Stimulated activated naive CD8-positive, alpha-beta T cell treated with anti-CD3 and anti-CD28 coated beads, Interleukin-15, Interleukin-2, amounts not matched to agents 100 U/mL and 50 U/mL, for 24 hours (primary cell): ENCODE results near the gene BDKRB1.
"Not testable (repeated sequence)": the region's sequence is repeated elsewhere in the genome, so short reads cannot be mapped to it uniquely, and the experiment has no call there.

Source experiments
- ATAC-seq: fragments of 150-1000 bp; cut with Tn5 transposase; one replicate; pipeline ENCODE4 v1.10.0; 2021
- DNase-seq: peaks from one replicate; pipeline ENCODE4 v3.0.0; 2021

Gene BDKRB1

DNA sequence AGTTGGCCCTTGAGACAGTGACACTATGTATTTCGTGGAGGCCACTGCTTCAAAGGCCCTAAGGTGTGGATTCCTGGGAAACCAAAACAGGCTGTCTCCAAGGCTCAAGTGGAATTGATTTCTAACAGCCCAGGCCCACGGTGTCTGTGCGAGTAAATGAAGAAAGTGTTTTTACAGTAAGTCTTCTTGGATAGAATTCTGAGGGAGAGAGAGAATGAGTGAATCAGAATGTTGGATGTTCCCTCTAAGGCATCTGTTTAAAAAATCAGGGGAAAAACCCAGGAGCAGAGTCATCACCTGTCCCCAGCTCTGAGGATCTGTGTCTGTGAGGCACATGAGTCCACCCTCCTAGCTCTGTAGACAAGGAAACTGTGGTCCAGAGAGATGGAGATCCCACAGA, 22.3 kb upstream of the BDKRB1 start:
- ATAC-seq: no peak
- no peak for DNase-seq

DNA sequence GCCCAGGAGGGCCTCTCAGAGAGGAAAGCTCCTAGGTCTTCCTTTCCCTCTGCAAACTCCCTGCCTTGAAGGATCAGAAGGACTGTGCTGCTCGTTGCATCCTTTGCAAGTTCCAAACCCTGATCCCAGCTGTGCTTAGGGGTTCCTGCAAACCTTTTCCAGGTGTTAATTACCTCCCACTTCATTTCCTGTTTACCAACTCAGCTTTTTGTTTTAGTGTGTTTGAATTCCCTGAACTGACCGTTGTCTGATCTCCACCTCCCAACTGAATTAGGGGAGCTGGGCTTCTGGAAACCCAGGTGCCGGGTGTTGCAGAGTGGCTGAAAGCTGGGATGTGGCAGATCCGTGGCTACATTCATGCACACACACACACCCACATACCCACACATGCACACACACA, 20.6 kb upstream of the BDKRB1 start:
- ATAC-seq: no peak

DNA sequence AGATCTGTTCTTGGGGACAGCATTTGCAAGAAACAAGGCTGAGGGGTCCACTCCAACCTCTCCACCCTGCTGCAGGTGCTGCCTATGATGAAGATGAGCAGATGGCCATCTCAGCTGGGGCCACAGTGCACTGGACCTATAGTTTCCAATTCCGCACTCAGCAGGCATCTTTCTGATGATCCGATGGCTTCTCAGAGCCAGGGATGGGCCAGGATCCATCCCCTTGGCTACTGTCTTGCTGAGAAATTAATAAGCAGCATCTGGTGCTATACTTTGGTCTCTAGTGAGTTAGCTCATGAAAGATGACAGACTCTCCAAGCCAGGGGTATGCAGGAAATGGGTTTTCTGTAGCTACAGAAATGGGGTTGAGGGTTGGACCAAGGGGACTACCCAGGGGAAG, 18.4 kb upstream of the BDKRB1 start:
- no peak for ATAC-seq
- DNase-seq: no peak

More for the DNA sequence above, 20.6 kb upstream of the BDKRB1 start:
- DNase-seq: no peak

- DNase-seq (no peak), ATAC-seq (no peak)
Measured at GRCh38 chr14:96238676-96239265, 17.2 kb upstream of the BDKRB1 start.

DNA sequence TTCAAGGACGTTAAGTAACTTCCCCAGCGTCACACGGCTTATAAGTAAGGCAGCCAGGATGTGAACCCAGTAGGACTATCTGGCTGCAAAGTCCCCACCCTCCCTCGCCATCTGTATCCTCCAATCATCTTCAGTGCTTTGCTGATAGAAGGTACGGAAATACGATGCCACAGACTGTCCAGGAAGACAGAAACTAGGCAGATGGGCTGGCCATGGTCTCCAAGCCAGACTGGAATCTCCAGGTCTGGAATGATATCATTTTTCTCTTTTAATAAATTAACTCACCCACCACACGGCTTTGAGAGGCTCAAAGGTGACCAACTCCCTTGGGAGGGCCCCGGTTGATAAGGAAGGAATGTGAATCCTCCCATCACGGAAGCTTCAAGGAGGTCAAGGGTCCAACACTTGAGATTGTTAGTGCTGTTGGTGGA, 16.3 kb upstream of the BDKRB1 start:
- DNase-seq (no peak), ATAC-seq (no peak)

DNA sequence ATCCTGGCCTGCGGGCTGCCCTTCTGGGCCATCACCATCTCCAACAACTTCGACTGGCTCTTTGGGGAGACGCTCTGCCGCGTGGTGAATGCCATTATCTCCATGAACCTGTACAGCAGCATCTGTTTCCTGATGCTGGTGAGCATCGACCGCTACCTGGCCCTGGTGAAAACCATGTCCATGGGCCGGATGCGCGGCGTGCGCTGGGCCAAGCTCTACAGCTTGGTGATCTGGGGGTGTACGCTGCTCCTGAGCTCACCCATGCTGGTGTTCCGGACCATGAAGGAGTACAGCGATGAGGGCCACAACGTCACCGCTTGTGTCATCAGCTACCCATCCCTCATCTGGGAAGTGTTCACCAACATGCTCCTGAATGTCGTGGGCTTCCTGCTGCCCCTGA, 15.4 kb upstream of the BDKRB1 start:
- DNase-seq (no peak), ATAC-seq (no peak)

DNA sequence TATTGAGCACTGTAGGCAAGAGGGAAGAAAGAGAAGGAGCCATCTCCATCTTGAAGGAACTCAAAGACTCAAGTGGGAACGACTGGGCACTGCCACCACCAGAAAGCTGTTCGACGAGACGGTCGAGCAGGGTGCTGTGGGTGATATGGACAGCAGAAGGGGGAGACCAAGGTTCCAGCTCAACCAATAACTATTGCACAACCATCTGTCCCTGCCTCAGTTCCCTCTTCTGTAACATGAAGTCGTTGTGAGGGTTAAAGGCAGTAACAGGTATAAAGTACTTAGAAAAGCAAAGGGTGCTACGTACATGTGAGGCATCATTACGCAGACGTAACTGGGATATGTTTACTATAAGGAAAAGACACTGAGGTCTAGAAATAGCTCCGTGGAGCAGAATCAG, 13.9 kb upstream of the BDKRB1 start:
- DNase-seq: no peak
- no peak for ATAC-seq

DNA sequence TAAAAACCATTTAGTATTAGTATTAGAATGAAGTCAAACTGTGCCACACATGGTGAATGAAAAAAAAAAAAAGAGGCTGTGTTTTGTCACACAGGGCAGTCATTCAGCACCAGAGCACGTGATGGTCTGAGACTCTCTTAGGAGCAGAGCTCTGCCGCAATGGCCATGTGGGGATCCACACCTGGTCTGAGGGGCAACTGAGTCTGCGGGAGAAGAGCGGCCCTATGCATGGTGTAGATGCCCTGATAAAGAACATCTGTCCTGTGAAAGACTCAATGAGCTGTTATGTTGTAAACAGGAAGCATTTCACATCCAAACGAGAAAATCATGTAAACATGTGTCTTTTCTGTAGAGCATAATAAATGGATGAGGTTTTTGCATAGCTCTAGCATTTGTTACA, 12.2 kb upstream of the BDKRB1 start:
- no peak for DNase-seq
- no peak for ATAC-seq

DNA sequence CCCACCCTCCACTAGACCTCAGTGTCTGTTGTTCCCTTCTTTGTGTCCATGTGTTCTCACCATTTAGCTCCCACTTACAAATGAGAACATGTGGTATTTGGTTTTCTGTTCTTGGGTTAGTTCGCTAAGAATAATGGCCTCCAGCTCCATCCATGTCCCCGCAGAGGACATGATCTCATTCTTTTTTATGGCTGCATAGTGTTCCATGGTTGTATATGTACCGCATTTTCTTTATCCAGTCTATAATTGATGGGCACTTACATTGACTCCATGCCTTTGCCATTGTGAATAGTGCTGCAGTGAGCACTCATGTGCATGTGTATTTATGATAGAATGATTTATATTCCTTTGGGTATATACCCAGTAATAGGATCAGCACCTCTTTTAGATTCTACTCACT, 10.9 kb upstream of the BDKRB1 start:
- DNase-seq: not testable (repeated sequence)

DNA sequence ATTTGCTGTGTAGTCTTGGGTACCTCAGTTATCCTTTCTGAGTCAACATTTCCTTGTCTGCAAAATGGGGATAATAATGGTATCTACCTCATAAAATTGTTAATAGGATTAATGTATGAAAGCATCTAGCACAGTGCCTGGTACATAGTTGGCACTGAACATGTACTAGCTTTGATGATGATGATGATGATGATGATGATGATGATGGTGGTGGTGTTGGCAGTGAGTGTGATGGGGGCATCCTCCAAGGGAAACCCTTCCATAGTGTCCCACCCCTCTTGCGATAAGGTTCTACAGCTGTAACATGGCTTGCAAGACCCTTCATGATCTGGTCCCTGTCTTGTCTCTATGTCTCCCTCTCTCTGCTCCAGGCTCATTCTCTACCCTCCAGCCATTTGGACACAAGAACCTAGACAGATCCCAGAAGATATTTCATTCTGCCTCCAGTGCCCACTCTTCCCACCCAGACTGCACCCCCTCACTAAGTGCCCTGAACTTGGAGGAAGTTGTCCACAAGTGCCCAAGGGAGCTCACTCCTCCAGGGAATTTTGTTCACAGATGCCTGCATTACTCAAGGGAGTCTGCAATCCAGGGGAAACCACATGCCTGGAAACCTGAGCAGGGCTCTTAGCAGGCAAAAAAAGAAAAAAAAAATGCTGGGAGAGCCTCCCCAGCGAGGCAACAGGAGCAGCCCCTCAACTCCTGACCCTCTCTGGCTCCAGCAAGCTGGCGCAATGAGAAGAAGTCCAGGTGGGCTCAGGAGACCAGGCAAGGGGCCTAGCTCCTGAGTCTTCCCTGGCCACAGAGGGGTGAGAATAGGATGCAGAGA, 10.1 kb upstream of the BDKRB1 start:
- ATAC-seq (no peak), DNase-seq (no peak)

More for the DNA sequence above, 10.9 kb upstream of the BDKRB1 start:
- ATAC-seq: not testable (repeated sequence)

DNA sequence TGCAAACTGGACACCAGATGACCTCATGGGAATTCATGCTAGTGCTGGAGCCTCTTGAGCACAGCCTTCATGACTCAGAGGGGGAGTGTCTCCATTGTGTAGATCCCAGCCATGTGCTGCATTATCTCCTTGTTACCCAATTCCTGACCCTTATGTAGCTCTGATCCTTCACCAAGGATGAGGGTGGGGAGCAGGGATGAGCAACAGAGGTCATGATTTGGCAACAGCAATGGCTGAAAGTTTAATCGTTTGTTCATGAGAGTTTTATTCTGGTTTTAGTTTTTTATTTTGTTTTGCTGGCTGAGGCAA, 9.5 kb upstream of the BDKRB1 start:
- ATAC-seq (no peak), DNase-seq (no peak)

DNA sequence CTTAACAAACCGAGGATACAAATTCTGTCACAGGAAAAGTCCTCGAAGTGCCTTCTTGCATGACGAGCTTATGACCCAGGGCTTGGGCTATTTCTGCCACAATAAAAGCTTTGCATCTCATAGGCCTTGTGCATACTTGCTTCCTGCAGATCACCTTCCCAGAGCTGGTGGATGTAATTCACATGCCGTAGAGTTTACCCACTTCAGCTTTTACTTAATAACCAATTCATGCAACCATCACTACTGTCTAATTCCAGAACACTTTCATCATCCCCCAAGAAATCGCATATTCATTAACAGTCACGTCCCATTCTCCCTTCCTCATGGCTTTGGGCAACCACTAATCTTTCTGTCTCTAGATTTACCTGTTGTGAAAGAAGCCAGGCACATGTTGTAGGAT, 9.0 kb upstream of the BDKRB1 start:
- no peak for ATAC-seq
- no peak for DNase-seq

- ATAC-seq (no peak), DNase-seq (no peak)
Measured at GRCh38 chr14:96249029-96249428, 7.0 kb upstream of the BDKRB1 start.

GRCh38 chr14:96250485-96250884, 5.5 kb upstream of the BDKRB1 start:
- DNase-seq: no peak

GRCh38 chr14:96251656-96252155, 4.3 kb upstream of the BDKRB1 start:
- ATAC-seq (no peak), DNase-seq (no peak)

More at GRCh38 chr14:96250485-96250884, 5.5 kb upstream of the BDKRB1 start:
- no peak for ATAC-seq

DNA sequence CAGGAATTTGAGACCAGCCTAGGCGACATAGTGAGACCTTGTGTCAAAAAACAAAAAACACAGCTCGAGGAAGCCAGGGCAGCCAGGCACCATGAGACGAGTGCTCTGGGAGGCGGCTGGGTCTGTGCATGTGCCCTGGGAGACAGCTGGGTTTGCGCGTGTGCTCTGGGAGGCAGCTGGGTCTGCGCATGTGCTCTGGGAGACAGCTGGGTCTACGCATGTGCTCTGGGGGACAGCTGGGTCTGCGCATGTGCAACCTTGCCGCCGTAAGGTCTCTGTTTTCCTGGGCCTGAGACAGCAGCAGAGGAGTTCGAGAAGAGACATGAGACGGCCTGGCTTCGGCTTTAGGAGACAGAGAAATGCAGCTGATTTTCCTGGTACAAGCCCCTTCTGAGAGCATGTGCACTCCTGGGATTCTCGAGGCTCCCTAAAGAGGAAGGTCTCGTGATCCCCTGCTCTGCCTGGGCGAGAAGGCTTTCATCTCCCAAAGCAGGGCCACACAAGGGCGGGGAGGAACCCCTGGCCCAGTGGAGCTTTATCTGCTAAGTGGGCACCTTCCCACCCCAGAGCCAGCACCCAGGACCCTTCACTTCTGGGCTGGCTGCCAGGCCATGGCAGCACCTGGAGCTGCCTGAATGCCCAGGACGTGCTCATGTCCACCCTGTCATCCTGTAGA, 3.5 kb upstream of the BDKRB1 start:
- no peak for DNase-seq
- ATAC-seq: no peak

DNA sequence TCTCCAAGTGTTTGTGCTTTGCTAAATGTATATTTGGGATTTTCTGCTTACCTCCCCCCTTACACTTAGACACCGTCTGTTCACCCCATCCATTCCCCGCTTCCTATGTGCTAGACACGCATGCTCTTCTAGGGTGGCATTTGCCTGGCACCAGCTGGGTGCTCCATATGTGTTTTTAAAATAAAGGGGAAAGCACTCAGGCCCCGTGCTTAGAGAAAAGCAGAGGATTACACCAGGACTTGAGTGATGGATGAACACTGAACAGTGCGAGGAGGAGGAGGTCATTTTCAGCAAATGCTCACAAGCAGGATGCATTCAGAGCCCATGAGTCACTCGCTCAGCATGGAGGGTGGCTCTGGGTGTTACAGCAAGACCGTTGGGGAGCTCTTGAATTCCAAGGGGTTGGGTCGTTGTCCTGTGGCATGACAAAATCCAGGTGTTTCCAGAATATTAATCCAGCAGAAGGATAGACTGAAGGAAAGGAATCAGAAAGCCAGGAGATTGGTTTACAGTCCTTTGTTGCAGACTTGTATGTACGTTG, 2.9 kb upstream of the BDKRB1 start:
- no peak for ATAC-seq
- DNase-seq: no peak

DNA sequence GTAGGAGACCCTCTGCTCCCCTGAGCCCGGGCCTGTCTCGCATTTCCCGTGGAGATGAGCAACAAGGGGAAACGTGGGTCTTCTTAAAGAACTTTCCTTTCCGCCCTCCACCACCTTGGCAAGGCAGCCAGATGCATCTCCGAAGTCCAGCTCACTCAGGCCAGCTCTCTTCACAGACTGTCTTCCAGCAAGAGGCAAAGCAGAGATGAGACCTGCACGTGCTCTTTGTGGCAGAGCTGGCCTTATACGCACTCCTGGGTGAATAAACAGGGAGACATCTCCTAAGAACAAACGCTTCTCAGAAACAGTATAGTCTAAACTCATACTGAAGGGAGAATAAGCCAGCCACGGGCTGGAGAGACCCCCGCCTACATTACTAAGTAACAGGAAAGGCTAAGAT, 1.3 kb upstream of the BDKRB1 start:
- no peak for ATAC-seq
- no peak for DNase-seq

- ATAC-seq: no peak
- no peak for DNase-seq
Measured at GRCh38 chr14:96256407-96256806, 397 bp downstream of the BDKRB1 start.

DNA sequence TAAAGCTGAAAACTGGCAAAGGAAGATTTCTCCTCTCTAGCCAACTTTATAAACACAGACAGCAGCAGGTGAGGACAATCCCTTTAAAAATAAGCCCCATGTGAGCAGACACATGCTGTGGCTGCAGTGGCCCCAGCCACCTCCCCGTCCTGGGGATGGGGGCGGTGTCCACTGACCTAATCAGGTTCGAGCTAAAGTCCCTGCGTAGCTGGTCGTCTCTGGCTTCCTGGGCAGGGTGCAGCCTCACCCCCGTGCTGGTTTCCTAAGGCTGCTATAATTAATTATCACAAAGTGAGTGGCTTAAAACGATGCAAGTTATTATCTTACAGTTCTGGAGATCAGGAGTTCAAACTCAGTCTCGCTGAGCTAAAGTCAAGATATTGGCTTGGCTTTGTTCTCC, 1.0 kb downstream of the BDKRB1 start:
- ATAC-seq: no peak
- DNase-seq: no peak

GRCh38 chr14:96257900-96258299, 1.9 kb downstream of the BDKRB1 start:
- no peak for DNase-seq
- ATAC-seq: no peak

DNA sequence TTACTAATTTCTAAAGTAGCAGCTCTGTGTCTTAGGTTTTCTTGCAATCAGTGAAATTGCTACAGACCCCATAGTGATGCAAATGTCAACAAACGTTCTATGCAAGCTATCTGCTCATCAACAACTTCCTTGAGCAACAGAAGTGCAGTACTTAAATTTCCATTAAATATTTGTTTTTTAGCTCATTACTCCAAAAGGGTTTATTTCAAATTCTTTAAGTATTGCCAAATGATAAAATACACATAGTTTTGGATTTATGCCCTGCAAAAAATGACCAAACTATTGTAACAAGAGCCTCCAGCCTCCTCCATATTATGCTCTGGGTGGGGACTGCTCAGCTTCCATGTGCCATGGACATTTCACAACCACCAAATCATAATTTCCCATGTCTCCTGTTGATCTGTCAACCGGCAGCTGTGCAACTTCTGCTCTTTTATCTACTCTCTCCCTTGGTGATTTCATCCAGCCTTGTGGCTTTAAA, 4.4 kb downstream of the BDKRB1 start:
- ATAC-seq (no peak), DNase-seq (no peak)

GRCh38 chr14:96261053-96261452, 5.0 kb downstream of the BDKRB1 start:
- no peak for ATAC-seq
- DNase-seq: no peak
